Type B pancreatic cell (in vitro differentiated cells): Measurements from ENCODE around the gene ZGLP1. TPM values are rescaled to one million over a fixed set of nuclear protein-coding genes. Genes with fewer than 3 reads are reported as not detected.

Experiments
- DNase-seq: peaks from one replicate; pipeline ENCODE4 v3.0.0; 2021; ENCODE audit warnings: mixed read lengths; ENCODE audit not compliant: unreplicated experiment; ENCODE audit errors: extremely low spot score
- H3K27ac Mint-ChIP-seq: 2 replicates; pipeline ENCODE4 v1.8.0; 2021; ENCODE audit warnings: mild to moderate bottlenecking, mixed read lengths
- H3K27me3 Mint-ChIP-seq: 2 replicates; pipeline ENCODE4 v1.8.0; 2021; ENCODE audit warnings: mixed read lengths
- H3K36me3 Mint-ChIP-seq: 2 replicates; pipeline ENCODE4 v1.8.0; 2021; ENCODE audit warnings: mixed read lengths
- H3K4me1 Mint-ChIP-seq: one replicate; pipeline ENCODE4 v1.8.0; 2021; ENCODE audit warnings: mixed read lengths; ENCODE audit not compliant: unreplicated experiment
- H3K4me3 Mint-ChIP-seq: 2 replicates; pipeline ENCODE4 v1.8.0; 2021; ENCODE audit warnings: mild to moderate bottlenecking, mixed read lengths
- H3K9me3 Mint-ChIP-seq: 2 replicates; pipeline ENCODE4 v1.8.0; 2021; ENCODE audit warnings: mixed read lengths
- CTCF ChIP-seq: fragments of 200-600 bp; sonication (generic); conservative IDR thresholded peaks from 2 replicates; pipeline ENCODE4 v1.5.0; 2021; ENCODE audit warnings: antibody characterized with exemption, mild to moderate bottlenecking
- total RNA-seq: library from RNA; stranded (reverse); gene quantifications from 2 replicates; pipeline ENCODE4 v1.2.1, GENCODE V29; 2021; ENCODE audit warnings: low replicate concordance

The ZGLP1 gene
- total RNA-seq, 1 donor from 2014 or later: 17.0 TPM

DNA sequence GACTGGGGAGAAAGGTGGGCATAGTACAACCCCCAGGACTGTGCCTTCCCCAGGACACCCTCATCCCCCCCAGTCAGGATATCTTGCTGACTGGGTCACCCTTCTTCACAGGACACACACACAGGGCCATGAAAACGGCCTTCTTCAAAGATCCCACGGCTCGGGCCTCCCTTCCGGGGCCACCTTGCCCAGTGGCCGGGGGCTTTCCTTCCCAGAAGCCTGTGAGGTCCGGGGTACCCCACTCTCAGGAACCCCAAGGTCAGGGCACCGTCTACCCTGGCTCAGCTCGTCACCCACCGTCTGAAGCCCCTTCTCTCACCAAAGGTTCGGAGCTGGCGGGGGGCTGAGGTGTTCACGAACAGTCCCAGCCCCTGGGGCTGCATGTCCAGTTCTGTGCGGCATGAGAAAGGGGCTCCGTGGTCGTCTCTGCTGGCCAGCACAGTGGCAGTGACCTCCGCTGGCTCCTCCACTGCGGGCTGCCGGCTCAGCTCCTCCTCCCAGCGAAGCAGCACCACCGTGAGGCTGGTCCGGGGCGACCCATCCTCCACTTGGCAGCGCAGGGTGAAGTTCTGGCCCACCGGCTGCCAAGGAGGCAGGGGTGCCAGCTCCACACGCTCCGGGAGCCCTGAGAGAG is 25.9 kb upstream of the ZGLP1 start:
- DNase-seq: no peak
- TF ChIP-seq CTCF: no peak
- no peaks in the 10 kb centered on the region for H3K36me3 Mint-ChIP-seq
- no peak overlapping the region for H3K4me3 Mint-ChIP-seq
- H3K9me3 Mint-ChIP-seq: no peaks in the 10 kb centered on the region
- H3K27ac Mint-ChIP-seq: no peak overlapping the region
- H3K4me1 Mint-ChIP-seq: peaks cover 13% of the 10 kb centered on the region
- peaks cover 4% of the 10 kb centered on the region for H3K27me3 Mint-ChIP-seq

DNA sequence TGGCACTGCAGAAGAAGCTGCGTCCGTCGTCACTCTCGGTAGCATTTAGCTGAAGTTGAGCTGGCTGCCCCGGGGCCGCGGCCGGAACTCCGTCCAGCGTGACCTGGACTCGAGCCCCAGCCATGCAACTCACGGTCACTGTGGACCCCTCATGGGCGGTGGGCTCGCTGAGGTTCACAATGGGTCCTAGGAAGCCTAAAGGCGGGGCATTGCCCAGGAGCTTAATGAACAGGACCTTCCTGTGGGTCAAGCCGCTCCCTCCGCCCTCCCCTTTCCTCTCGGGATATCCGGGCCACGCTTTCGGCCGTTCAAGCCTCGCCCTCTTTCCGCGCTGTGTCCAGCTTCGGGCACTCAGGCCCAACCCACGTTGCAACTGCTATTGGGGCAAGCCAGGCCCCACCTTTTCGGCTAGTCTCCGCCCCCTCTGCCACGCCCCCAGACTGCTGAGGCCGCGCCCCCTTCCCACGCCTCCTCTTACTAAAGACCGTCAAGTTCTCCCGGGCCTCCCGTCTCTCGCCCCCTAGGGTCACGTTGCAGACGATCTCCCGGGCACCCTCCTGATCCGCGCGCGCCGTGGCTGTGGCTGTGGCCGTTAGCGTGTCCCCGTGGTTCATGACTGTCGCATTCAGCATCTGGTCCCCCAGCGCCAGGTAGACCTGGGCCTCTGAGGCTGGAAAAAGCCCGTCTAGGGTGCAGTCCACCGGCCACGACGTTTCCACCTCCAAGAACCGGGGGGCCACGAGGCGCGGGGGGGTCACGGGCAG is 25.2 kb upstream of the ZGLP1 start:
- peaks cover 13% of the 10 kb centered on the region for H3K4me1 Mint-ChIP-seq
- peak overlapping the region; percentile 88 for H3K27ac Mint-ChIP-seq
- TF ChIP-seq CTCF: no peak
- peak; percentile 92 for DNase-seq
- peak overlapping the region; percentile 97 for H3K4me3 Mint-ChIP-seq
- H3K27me3 Mint-ChIP-seq: peaks cover 4% of the 10 kb centered on the region
- peaks cover 1% of the 10 kb centered on the region for H3K36me3 Mint-ChIP-seq
- H3K9me3 Mint-ChIP-seq: no peaks in the 10 kb centered on the region

GRCh38 chr19:10333758-10334587 is 24.4 kb upstream of the ZGLP1 start:
- peaks cover 4% of the 10 kb centered on the region for H3K36me3 Mint-ChIP-seq
- no peaks in the 10 kb centered on the region for H3K9me3 Mint-ChIP-seq
- H3K4me3 Mint-ChIP-seq: peak overlapping the region; percentile 97
- TF ChIP-seq CTCF: no peak
- no peak for DNase-seq
- H3K27me3 Mint-ChIP-seq: peaks cover 3% of the 10 kb centered on the region
- peak overlapping the region; percentile 88 for H3K27ac Mint-ChIP-seq
- H3K4me1 Mint-ChIP-seq: peaks cover 13% of the 10 kb centered on the region

GRCh38 chr19:10332965-10333757 is 23.5 kb upstream of the ZGLP1 start, which contains the start of gene RAVER1:
TSS of gene RAVER1 (minus strand) at chr19:10333529. CDS start at chr19:10333507, 22 bp downstream.
- H3K4me3 Mint-ChIP-seq: peak within 1 kb of the TSS; percentile 97
- no peaks in the 10 kb centered on the region for H3K27me3 Mint-ChIP-seq
- TF ChIP-seq CTCF: peak; percentile 6
- peaks cover 13% of the 10 kb centered on the region for H3K4me1 Mint-ChIP-seq
- peaks cover 4% of the 10 kb centered on the region for H3K36me3 Mint-ChIP-seq
- H3K9me3 Mint-ChIP-seq: no peaks in the 10 kb centered on the region
- H3K27ac Mint-ChIP-seq: peak within 1 kb of the TSS; percentile 88
- peak; percentile 98 for DNase-seq
